CD4-positive, alpha-beta T cell (primary cell): ENCODE measurements around the gene IL16. TPM values are rescaled to one million over a fixed set of nuclear protein-coding genes. Genes with fewer than 3 reads are reported as not detected.

ENCODE experiments used
- ATAC-seq: fragments of 200-7000 bp; cut with Tn5 transposase; one replicate; pipeline ENCODE4 v1.10.0; 2022; ENCODE audit warnings: mild to moderate bottlenecking; ENCODE audit not compliant: poor library complexity
- CTCF ChIA-PET: fragments of 350-600 bp; sonication (Branson Sonifier 250); formaldehyde crosslinking; loops from one replicate; lab custom pipeline; 2021; ENCODE audit warnings: antibody characterized with exemption, inconsistent platforms; lab: Charles Lee
- POLR2A ChIA-PET: fragments of 350-600 bp; sonication (Branson Sonifier 250); formaldehyde crosslinking; loops from one replicate; lab custom pipeline; 2021; ENCODE audit warnings: antibody characterized with exemption, inconsistent platforms; lab: Charles Lee
- DNase-seq, 14 experiments: peaks; one replicate each; pipeline ENCODE4 v3.0.0-alpha.2; 2013 to 2020; ENCODE audit warnings: mixed read lengths in 2 of 14
- H3K27ac ChIP-seq, 2 donors: one replicate each; pipeline versions ENCODE4 v1.5.1 to v1.7.0; 2013; ENCODE audit warnings: low read length in 2 of 2, low read depth in 1 of 2, mild to moderate bottlenecking in 1 of 2
- H3K27me3 ChIP-seq, 2 experiments: 1 replicate in 1 of 2; 2 replicates in 1 of 2; pipeline versions ENCODE4 v1.6.1 to v1.7.0; 2013; ENCODE audit warnings: low read length in 2 of 2, control low read depth in 1 of 2, mild to moderate bottlenecking in 1 of 2, moderate library complexity in 1 of 2; ENCODE audit not compliant: insufficient read depth in 2 of 2, control insufficient read depth in 1 of 2
- H3K36me3 ChIP-seq: one replicate; pipeline ENCODE4 v1.6.1; 2013; ENCODE audit warnings: low read length, control low read depth; ENCODE audit not compliant: insufficient read depth
- H3K4me1 ChIP-seq: one replicate; pipeline ENCODE4 v1.6.1; 2013; ENCODE audit warnings: low read length, control low read depth; ENCODE audit not compliant: insufficient read depth
- H3K4me3 ChIP-seq: one replicate; pipeline ENCODE4 v1.5.1; 2013; ENCODE audit warnings: mild to moderate bottlenecking, low read length, moderate library complexity
- H3K9me3 ChIP-seq, 2 experiments: 1 replicate in 1 of 2; 2 replicates in 1 of 2; pipeline versions ENCODE4 v1.6.1 to v1.7.0; 2013; ENCODE audit warnings: low read length in 2 of 2, mild to moderate bottlenecking in 2 of 2, control low read depth in 1 of 2, moderate library complexity in 1 of 2; ENCODE audit not compliant: control insufficient read depth in 1 of 2, insufficient read depth in 1 of 2
- H3K27ac Mint-ChIP-seq: one replicate; pipeline ENCODE4 v1.8.0; 2020; ENCODE audit warnings: mixed read lengths
- H3K27me3 Mint-ChIP-seq: one replicate; pipeline ENCODE4 v1.8.0; 2021; ENCODE audit warnings: mixed read lengths
- H3K36me3 Mint-ChIP-seq: one replicate; pipeline ENCODE4 v1.8.0; 2021; ENCODE audit warnings: low read depth, mixed read lengths
- H3K4me1 Mint-ChIP-seq: one replicate; pipeline ENCODE4 v1.8.0; 2021; ENCODE audit warnings: low read depth, mixed read lengths
- H3K4me3 Mint-ChIP-seq: one replicate; pipeline ENCODE4 v1.8.0; 2020; ENCODE audit warnings: mild to moderate bottlenecking, mixed read lengths
- H3K9me3 Mint-ChIP-seq: one replicate; pipeline ENCODE4 v1.8.0; 2020; ENCODE audit warnings: mixed read lengths
- intact Hi-C, 2 experiments: fragments of 100-400 bp; cut with DNase I in 1 of 2; cut with micrococcal nuclease in 1 of 2; formaldehyde crosslinking; loops; one replicate each; pipeline versions ENCODE4 v1.15.1 to v1.9.0; 2023 to 2025; cut with DNase I, micrococcal nuclease
- total RNA-seq, 174 experiments: library from RNA in 2 of 174; stranded (reverse) in 2 of 174; gene quantifications; one replicate each; pipeline ENCODE4 v1.2.3 and lab custom pipeline; 2021 to 2026
- TF ChIP-seq, protein P1 (sequence below): fragments of 200-600 bp; IDR thresholded peaks from one replicate; pipeline ENCODE4 v1.8.0; 2022; ENCODE audit warnings: antibody characterized with exemption, mild to moderate bottlenecking

Gene IL16
- total RNA-seq, 2 experiments from 2014 or later, result 164 to 168 TPM

DNA sequence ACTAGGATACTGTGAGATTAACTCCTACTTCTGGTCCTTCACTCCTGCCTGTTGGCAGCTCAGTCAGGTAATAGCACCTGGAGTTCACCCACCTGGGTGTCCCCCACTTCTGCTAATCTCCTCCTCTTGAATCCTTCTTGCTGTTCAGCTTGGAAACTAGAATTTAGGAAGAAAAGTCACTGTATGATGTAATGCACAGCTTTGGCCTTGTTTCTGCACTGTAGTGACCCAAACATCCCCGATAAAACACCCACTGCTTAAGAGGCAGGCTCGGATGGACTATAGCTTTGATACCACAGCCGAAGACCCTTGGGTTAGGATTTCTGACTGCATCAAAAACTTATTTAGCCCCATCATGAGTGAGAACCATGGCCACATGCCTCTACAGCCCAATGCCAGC is 102.5 kb downstream of the IL16 start:
- Histone ChIP-seq H3K27ac (peak overlapping the region; percentile 94 to 95), H3K36me3 (peaks cover 60% of the 10 kb centered on the region), H3K27me3 (no peaks in the 10 kb centered on the region), H3K4me3 (peak overlapping the region; percentile 96), H3K9me3 (no peaks in the 10 kb centered on the region), H3K4me1 (peaks cover 73% of the 10 kb centered on the region)
- Mint-ChIP-seq H3K27me3 (no peaks in the 10 kb centered on the region), H3K4me3 (peak overlapping the region; percentile 99), H3K9me3 (no peaks in the 10 kb centered on the region), H3K4me1 (peaks cover 68% of the 10 kb centered on the region), H3K36me3 (peaks cover 81% of the 10 kb centered on the region), H3K27ac (peak overlapping the region; percentile 92)
- intact Hi-C loops, result loop anchor here (2.0 to 10.0 kb wide), 4 partner anchors 14 to 304 kb away; partner anchors contain the start of gene TLNRD1 (in 1 of the 2)
- ChIA-PET POLR2A (interaction anchor here (0.6 to 22.8 kb wide), 9 partner anchors 3 to 1451 kb away, joined by 3 to 472 read pairs (median 9); partner anchors contain the start of gene STARD5), CTCF (interaction anchor here (0.9 to 6.4 kb wide), 4 partner anchors 12 to 36 kb away, joined by 3 to 35 read pairs (median 6); no protein-coding TSS in a partner anchor)
- no peak for ATAC-seq
- TF ChIP-seq, protein P1, sequence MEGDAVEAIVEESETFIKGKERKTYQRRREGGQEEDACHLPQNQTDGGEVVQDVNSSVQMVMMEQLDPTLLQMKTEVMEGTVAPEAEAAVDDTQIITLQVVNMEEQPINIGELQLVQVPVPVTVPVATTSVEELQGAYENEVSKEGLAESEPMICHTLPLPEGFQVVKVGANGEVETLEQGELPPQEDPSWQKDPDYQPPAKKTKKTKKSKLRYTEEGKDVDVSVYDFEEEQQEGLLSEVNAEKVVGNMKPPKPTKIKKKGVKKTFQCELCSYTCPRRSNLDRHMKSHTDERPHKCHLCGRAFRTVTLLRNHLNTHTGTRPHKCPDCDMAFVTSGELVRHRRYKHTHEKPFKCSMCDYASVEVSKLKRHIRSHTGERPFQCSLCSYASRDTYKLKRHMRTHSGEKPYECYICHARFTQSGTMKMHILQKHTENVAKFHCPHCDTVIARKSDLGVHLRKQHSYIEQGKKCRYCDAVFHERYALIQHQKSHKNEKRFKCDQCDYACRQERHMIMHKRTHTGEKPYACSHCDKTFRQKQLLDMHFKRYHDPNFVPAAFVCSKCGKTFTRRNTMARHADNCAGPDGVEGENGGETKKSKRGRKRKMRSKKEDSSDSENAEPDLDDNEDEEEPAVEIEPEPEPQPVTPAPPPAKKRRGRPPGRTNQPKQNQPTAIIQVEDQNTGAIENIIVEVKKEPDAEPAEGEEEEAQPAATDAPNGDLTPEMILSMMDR, result no peak
- peak in 1 of 14 experiments; percentile 5 for DNase-seq

DNA sequence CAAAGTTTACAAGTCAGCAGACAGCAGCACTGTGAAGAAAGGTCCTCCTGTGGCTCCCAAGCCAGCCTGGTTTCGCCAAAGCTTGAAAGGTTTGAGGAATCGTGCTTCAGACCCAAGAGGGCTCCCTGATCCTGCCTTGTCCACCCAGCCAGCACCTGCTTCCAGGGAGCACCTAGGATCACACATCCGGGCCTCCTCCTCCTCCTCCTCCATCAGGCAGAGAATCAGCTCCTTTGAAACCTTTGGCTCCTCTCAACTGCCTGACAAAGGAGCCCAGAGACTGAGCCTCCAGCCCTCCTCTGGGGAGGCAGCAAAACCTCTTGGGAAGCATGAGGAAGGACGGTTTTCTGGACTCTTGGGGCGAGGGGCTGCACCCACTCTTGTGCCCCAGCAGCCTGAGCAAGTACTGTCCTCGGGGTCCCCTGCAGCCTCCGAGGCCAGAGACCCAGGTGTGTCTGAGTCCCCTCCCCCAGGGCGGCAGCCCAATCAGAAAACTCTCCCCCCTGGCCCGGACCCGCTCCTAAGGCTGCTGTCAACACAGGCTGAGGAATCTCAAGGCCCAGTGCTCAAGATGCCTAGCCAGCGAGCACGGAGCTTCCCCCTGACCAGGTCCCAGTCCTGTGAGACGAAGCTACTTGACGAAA is 103.1 kb downstream of the IL16 start:
- Histone ChIP-seq H3K36me3 (peaks cover 65% of the 10 kb centered on the region), H3K9me3 (no peaks in the 10 kb centered on the region), H3K4me3 (peak overlapping the region; percentile 96), H3K27ac (peak overlapping the region; percentile 94 to 95), H3K27me3 (no peaks in the 10 kb centered on the region), H3K4me1 (peaks cover 73% of the 10 kb centered on the region)
- peaks cover 68% of the 10 kb centered on the region for H3K4me1 Mint-ChIP-seq
- no peak for ATAC-seq
- peaks cover 87% of the 10 kb centered on the region for H3K36me3 Mint-ChIP-seq
- TF ChIP-seq, protein P1, result no peak
- POLR2A ChIA-PET, result interaction anchor here (0.6 to 22.8 kb wide), 9 partner anchors 3 to 983 kb away, joined by 3 to 472 read pairs (median 11); partner anchors contain the start of gene STARD5
- peak overlapping the region; percentile 92 for H3K27ac Mint-ChIP-seq
- no peaks in the 10 kb centered on the region for H3K27me3 Mint-ChIP-seq
- peak in 3 of 14 experiments; percentile 10 to 29 (median 16) for DNase-seq
- H3K9me3 Mint-ChIP-seq, result no peaks in the 10 kb centered on the region
- peak overlapping the region; percentile 99 for H3K4me3 Mint-ChIP-seq
- intact Hi-C loops, result loop anchor here (2.0 to 10.0 kb wide), 4 partner anchors 13 to 305 kb away; partner anchors contain the start of gene TLNRD1 (in 1 of the 2)
- CTCF ChIA-PET, result interaction anchor here (0.9 to 6.4 kb wide), 4 partner anchors 13 to 35 kb away, joined by 3 to 35 read pairs (median 6); no protein-coding TSS in a partner anchor

DNA sequence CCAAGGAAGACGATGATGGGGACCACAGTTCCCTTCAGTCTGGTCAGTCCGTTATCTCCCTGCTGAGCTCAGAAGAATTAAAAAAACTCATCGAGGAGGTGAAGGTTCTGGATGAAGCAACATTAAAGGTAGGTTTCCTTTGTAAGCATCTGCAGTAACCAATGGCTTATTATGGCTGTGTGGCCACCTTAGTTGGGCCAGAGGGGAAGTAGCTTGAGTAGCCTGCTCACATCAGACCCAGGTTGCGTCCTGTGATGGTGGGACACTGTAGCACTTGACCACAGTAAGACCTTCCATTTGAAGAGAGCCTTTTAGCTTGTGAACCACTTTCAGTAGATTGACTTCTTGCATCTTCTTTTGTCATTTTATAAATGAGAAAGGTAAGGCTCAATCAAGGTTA is 104.7 kb downstream of the IL16 start:
- no peaks in the 10 kb centered on the region for H3K9me3 Mint-ChIP-seq
- no peaks in the 10 kb centered on the region for H3K27me3 ChIP-seq
- H3K4me3 ChIP-seq, result peak overlapping the region; percentile 96
- H3K27ac Mint-ChIP-seq, result peak overlapping the region; percentile 92
- H3K36me3 ChIP-seq, result peaks cover 82% of the 10 kb centered on the region
- no peaks in the 10 kb centered on the region for H3K9me3 ChIP-seq
- DNase-seq, result peak in 2 of 14 experiments; percentile 6 to 8
- no peak for ATAC-seq
- ChIA-PET CTCF (interaction anchor here (0.6 to 6.4 kb wide), 3 partner anchors 26 to 35 kb away, joined by 3 to 35 read pairs (median 3); no protein-coding TSS in a partner anchor), POLR2A (interaction anchor here (0.9 to 22.8 kb wide), 12 partner anchors 4 to 99 kb away, joined by 3 to 472 read pairs (median 8); partner anchors contain the start of gene STARD5)
- intact Hi-C loops, result no loop called here
- H3K27ac ChIP-seq, result peak overlapping the region; percentile 61 to 95
- H3K4me1 Mint-ChIP-seq, result peaks cover 66% of the 10 kb centered on the region
- H3K27me3 Mint-ChIP-seq, result no peaks in the 10 kb centered on the region
- TF ChIP-seq, protein P1, result no peak
- peaks cover 100% of the 10 kb centered on the region for H3K36me3 Mint-ChIP-seq
- peak overlapping the region; percentile 99 for H3K4me3 Mint-ChIP-seq
- H3K4me1 ChIP-seq, result peaks cover 70% of the 10 kb centered on the region
